H9 (cell line): ENCODE results near the gene ELOVL6. TPM values are rescaled to one million over a fixed set of nuclear protein-coding genes. Genes with fewer than 3 reads are reported as not detected.
A peak's percentile ranks its signal among the peaks of the same experiment; 100 is the strongest.

Experiments
- DNase-seq: peaks from one replicate; pipeline ENCODE4 v3.0.0-alpha.2; 2017
- H2AFZ ChIP-seq: one replicate; pipeline ENCODE4 v1.6.1; 2013; ENCODE audit warnings: mild to moderate bottlenecking, low read length, control low read depth, moderate library complexity
- H2AK5ac ChIP-seq: 2 replicates; pipeline ENCODE4 v1.6.1; 2013; ENCODE audit warnings: low read length, control low read depth, mixed read lengths; ENCODE audit not compliant: insufficient read length
- H2BK120ac ChIP-seq: one replicate; pipeline ENCODE4 v1.6.1; 2013; ENCODE audit warnings: low read depth, mild to moderate bottlenecking, low read length, control low read depth, inconsistent platforms; ENCODE audit not compliant: poor library complexity, severe bottlenecking
- H2BK12ac ChIP-seq: 2 replicates; pipeline ENCODE4 v1.6.1; 2013; ENCODE audit warnings: low read length, control low read depth, mixed read lengths, low read depth; ENCODE audit not compliant: insufficient read length
- H2BK15ac ChIP-seq: 2 replicates; pipeline ENCODE4 v1.6.1; 2013; ENCODE audit warnings: low read depth, low read length, control low read depth
- H2BK20ac ChIP-seq: one replicate; pipeline ENCODE4 v1.6.1; 2013; ENCODE audit warnings: low read depth, mild to moderate bottlenecking, low read length, control low read depth, inconsistent platforms; ENCODE audit not compliant: poor library complexity, severe bottlenecking
- H2BK5ac ChIP-seq: 2 replicates; pipeline ENCODE4 v1.6.1; 2013; ENCODE audit warnings: low read length, control low read depth, mixed read lengths; ENCODE audit not compliant: insufficient read length
- H3K14ac ChIP-seq: 2 replicates; pipeline ENCODE4 v1.6.1; 2013; ENCODE audit warnings: low read length, control low read depth; ENCODE audit not compliant: insufficient read depth
- H3K18ac ChIP-seq: 2 replicates; pipeline ENCODE4 v1.6.1; 2013; ENCODE audit warnings: low read depth, mild to moderate bottlenecking, mixed read lengths, low read length, control low read depth; ENCODE audit not compliant: insufficient read length
- H3K23ac ChIP-seq: 2 replicates; pipeline ENCODE4 v1.6.1; 2013; ENCODE audit warnings: low read length, control low read depth, mixed read lengths, low read depth; ENCODE audit not compliant: insufficient read length
- H3K23me2 ChIP-seq: 2 replicates; pipeline ENCODE4 v1.6.1; 2013; ENCODE audit warnings: low read depth, mild to moderate bottlenecking, mixed read lengths, low read length, control low read depth; ENCODE audit not compliant: insufficient read length, poor library complexity, severe bottlenecking
- H3K27ac ChIP-seq: 2 replicates; pipeline ENCODE4 v1.5.1; 2013; ENCODE audit warnings: low read length, control low read depth, mixed read lengths, low read depth; ENCODE audit not compliant: insufficient read length
- H3K27me3 ChIP-seq: 2 replicates; pipeline ENCODE4 v1.6.1; 2013; ENCODE audit warnings: low read length, control low read depth, inconsistent platforms; ENCODE audit not compliant: insufficient read depth
- H3K4ac ChIP-seq: 2 replicates; pipeline ENCODE4 v1.6.1; 2013; ENCODE audit warnings: low read depth, mild to moderate bottlenecking, control low read depth, inconsistent platforms, low read length, moderate library complexity
- H3K4me1 ChIP-seq: 2 replicates; pipeline ENCODE4 v1.6.1; 2013; ENCODE audit warnings: low read length, control low read depth, inconsistent platforms; ENCODE audit not compliant: insufficient read depth
- H3K4me2 ChIP-seq: 2 replicates; pipeline ENCODE4 v1.6.1; 2013; ENCODE audit warnings: low read length, control low read depth, mixed read lengths; ENCODE audit not compliant: insufficient read length, insufficient read depth
- H3K56ac ChIP-seq: 2 replicates; pipeline ENCODE4 v1.6.1; 2013; ENCODE audit warnings: low read depth, mild to moderate bottlenecking, mixed read lengths, low read length, control low read depth; ENCODE audit not compliant: insufficient read length
- H3K79me1 ChIP-seq: 2 replicates; pipeline ENCODE4 v1.6.1; 2013; ENCODE audit warnings: low read depth, mild to moderate bottlenecking, moderate library complexity, low read length, control low read depth, inconsistent platforms; ENCODE audit not compliant: insufficient read depth, poor library complexity, severe bottlenecking
- H3K79me2 ChIP-seq: 2 replicates; pipeline ENCODE4 v1.6.1; 2013; ENCODE audit warnings: low read length, control low read depth, inconsistent platforms; ENCODE audit not compliant: insufficient read depth
- H3K9ac ChIP-seq: 2 replicates; pipeline ENCODE4 v1.6.1; 2013; ENCODE audit warnings: low read length, control low read depth, mixed read lengths; ENCODE audit not compliant: insufficient read length; ENCODE audit errors: extremely low read depth
- H3K9me3 ChIP-seq: one replicate; pipeline ENCODE4 v1.6.1; 2013; ENCODE audit warnings: low read depth, low read length, inconsistent platforms; ENCODE audit not compliant: control insufficient read depth
- H3T11ph ChIP-seq: one replicate; pipeline ENCODE4 v1.6.1; 2013; ENCODE audit warnings: mild to moderate bottlenecking, low read length, control low read depth, inconsistent platforms
- H4K20me1 ChIP-seq: one replicate; pipeline ENCODE4 v1.6.1; 2013; ENCODE audit not compliant: control insufficient read depth, insufficient read length, insufficient read depth
- H4K5ac ChIP-seq: 2 replicates; pipeline ENCODE4 v1.6.1; 2013; ENCODE audit warnings: low read depth, mild to moderate bottlenecking, mixed read lengths, low read length, control low read depth; ENCODE audit not compliant: insufficient read length
- H4K8ac ChIP-seq: replicated peaks from 2 replicates; pipeline ENCODE4 v1.6.1; 2013; ENCODE audit warnings: low read length, control low read depth, mixed read lengths, low read depth; ENCODE audit not compliant: insufficient read length
- H4K91ac ChIP-seq: 2 replicates; pipeline ENCODE4 v1.6.1; 2013; ENCODE audit warnings: low read depth, mild to moderate bottlenecking, moderate library complexity, mixed read lengths, low read length, control low read depth; ENCODE audit not compliant: insufficient read length
- H3K27ac Mint-ChIP-seq, 3 experiments: 2 replicates in 2 of 3; 3 replicates in 1 of 3; pipeline ENCODE4 v1.8.0; 2020 to 2021; ENCODE audit warnings: mixed read lengths in 3 of 3, mild to moderate bottlenecking in 1 of 3, moderate library complexity in 1 of 3
- H3K27me3 Mint-ChIP-seq: 2 replicates; pipeline ENCODE4 v1.8.0; 2021; ENCODE audit warnings: low read depth, mild to moderate bottlenecking, moderate library complexity, mixed read lengths
- H3K36me3 Mint-ChIP-seq, 3 experiments: 2 replicates in 2 of 3; 3 replicates in 1 of 3; pipeline ENCODE4 v1.8.0; 2020 to 2021; ENCODE audit warnings: low read depth in 3 of 3, mixed read lengths in 3 of 3; ENCODE audit not compliant: insufficient read depth in 1 of 3
- H3K4me1 Mint-ChIP-seq, 2 experiments: 2 replicates each; pipeline ENCODE4 v1.8.0; 2020; ENCODE audit warnings: mixed read lengths in 2 of 2
- H3K4me3 Mint-ChIP-seq, 2 experiments: 2 replicates in 1 of 2; 3 replicates in 1 of 2; pipeline ENCODE4 v1.8.0; 2020 to 2021; ENCODE audit warnings: mild to moderate bottlenecking in 2 of 2, mixed read lengths in 2 of 2, moderate library complexity in 1 of 2
- H3K9me3 Mint-ChIP-seq, 2 experiments: 2 replicates in 1 of 2; 3 replicates in 1 of 2; pipeline ENCODE4 v1.8.0; 2020; ENCODE audit warnings: mild to moderate bottlenecking in 2 of 2, mixed read lengths in 2 of 2, moderate library complexity in 1 of 2
- WGBS: extraction: QIAGEN DNeasy Blood & Tissue Kit; methylation state at CpG from one replicate; pipeline ENCODE4 v1.1.7; 2013; ENCODE audit warnings: missing lambda C conversion rate, low lambda C conversion rate, mixed read lengths; ENCODE audit not compliant: insufficient read length; ENCODE audit errors: extremely low coverage; 5-methylcytosine and 5-hydroxymethylcytosine counted together
- total RNA-seq: library from RNA; stranded (reverse); gene quantifications from 2 replicates; pipeline ENCODE4 v1.2.1, GENCODE V29; 2021
- TF ChIP-seq, protein P1 (sequence below): fragments of 200-600 bp; sonication (generic); conservative IDR thresholded peaks from 3 replicates; pipeline ENCODE4 v1.8.0; 2021; ENCODE audit warnings: antibody characterized with exemption, mild to moderate bottlenecking

The ELOVL6 gene
- total RNA-seq, 1 experiment from 2014 or later, result 64.6 TPM

- Histone ChIP-seq H4K91ac (no peak overlapping the region), H2AK5ac (no peak overlapping the region), H3K18ac (no peak overlapping the region), H2BK20ac (no peak overlapping the region), H3K4me2 (no peak overlapping the region), H3K27ac (no peak overlapping the region), H2AFZ (no peak overlapping the region), H3K9ac (no peak overlapping the region), H4K5ac (no peak overlapping the region), H3K4me1 (no peaks in the 10 kb centered on the region), H3K79me2 (peaks cover 6% of the 10 kb centered on the region; the same call in 1 of the 2 replicates), H4K20me1 (no peaks in the 10 kb centered on the region), H3T11ph (no peak overlapping the region), H3K56ac (no peak overlapping the region), H2BK15ac (no peak overlapping the region), H3K14ac (no peak overlapping the region), H4K8ac (no peak overlapping the region), H3K9me3 (no peaks in the 10 kb centered on the region), H2BK120ac (no peak overlapping the region), H3K4ac (no peak overlapping the region), H2BK12ac (no peak overlapping the region), H3K23ac (no peak overlapping the region), H3K27me3 (no peaks in the 10 kb centered on the region), H3K79me1 (no peaks in the 10 kb centered on the region), H2BK5ac (no peak overlapping the region), H3K23me2 (no peaks in the 10 kb centered on the region)
- TF ChIP-seq, protein P1, sequence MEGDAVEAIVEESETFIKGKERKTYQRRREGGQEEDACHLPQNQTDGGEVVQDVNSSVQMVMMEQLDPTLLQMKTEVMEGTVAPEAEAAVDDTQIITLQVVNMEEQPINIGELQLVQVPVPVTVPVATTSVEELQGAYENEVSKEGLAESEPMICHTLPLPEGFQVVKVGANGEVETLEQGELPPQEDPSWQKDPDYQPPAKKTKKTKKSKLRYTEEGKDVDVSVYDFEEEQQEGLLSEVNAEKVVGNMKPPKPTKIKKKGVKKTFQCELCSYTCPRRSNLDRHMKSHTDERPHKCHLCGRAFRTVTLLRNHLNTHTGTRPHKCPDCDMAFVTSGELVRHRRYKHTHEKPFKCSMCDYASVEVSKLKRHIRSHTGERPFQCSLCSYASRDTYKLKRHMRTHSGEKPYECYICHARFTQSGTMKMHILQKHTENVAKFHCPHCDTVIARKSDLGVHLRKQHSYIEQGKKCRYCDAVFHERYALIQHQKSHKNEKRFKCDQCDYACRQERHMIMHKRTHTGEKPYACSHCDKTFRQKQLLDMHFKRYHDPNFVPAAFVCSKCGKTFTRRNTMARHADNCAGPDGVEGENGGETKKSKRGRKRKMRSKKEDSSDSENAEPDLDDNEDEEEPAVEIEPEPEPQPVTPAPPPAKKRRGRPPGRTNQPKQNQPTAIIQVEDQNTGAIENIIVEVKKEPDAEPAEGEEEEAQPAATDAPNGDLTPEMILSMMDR, result no peak
- Mint-ChIP-seq H3K27ac (peak overlapping the region in 1 of 3 experiments; percentile 8; a peak in 2 of 7 replicates), H3K27me3 (no peaks in the 10 kb centered on the region), H3K4me1 (peaks cover 5 to 15% of the 10 kb centered on the region in 2 experiments; a peak in 2 of 4 replicates), H3K4me3 (no peak overlapping the region), H3K36me3 (peaks cover 4 to 22% (median 6%) of the 10 kb centered on the region in 3 experiments; a peak in 5 of 7 replicates), H3K9me3 (no peaks in the 10 kb centered on the region)
- no peak for DNase-seq
- no CpG with 5 or more reads among the region's 4 CpGs for WGBS
Measured at GRCh38 chr4:110128029-110128428, 70.4 kb downstream of the ELOVL6 start.
